ENCODE results near the gene TMCC1. TPM values are rescaled to one million over a fixed set of nuclear protein-coding genes. Genes with fewer than 3 reads are reported as not detected.
A peak's percentile ranks its signal among the peaks of the same experiment; 100 is the strongest.
"Not testable (repeated sequence)": the region's sequence is repeated elsewhere in the genome, so short reads cannot be mapped to it uniquely, and the experiment has no call there.

Gene TMCC1
- total and polyA plus RNA-seq, 9 donors = 13.2 to 57.2 (median 42.4) TPM

DNA sequence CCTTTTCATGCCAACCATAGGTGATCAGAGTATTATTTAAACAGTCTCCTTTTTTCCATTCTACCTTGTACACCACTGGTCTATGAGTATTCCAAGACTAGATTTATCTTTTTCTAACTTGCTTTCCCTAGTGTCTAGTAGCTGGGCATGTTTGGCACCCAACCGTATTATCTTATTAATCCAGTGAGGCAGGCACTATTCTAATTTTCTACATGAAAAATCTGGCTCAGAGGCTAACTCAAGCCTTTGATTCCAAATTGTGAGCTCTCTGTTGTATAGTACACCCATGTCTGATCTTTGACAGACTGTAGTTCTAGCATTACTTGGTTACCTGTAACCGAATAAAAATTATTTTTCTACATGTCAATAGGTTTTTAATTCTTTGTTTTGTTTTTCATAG, 210.3 kb downstream of the TMCC1 start:
- WGBS, 3 donors = 96 to 98% (median 97%) methylated on average over 2 of the region's 2 CpGs
- intact Hi-C loops (cut with DNase I) = no loop called here
- H3K4me3 ChIP-seq = no peak overlapping the region
- no peaks in the 10 kb centered on the region for H3K9me3 ChIP-seq
- H3K4me1 ChIP-seq (ENCODE audit: insufficient read depth) = peaks cover 5% of the 10 kb centered on the region
- H3K36me3 ChIP-seq = no peaks in the 10 kb centered on the region
- no peak for TF ChIP-seq POLR2A (IDR thresholded peaks at IDR 0.05)
- TF ChIP-seq EP300 (IDR thresholded peaks at IDR 0.05) = no peak
- TF ChIP-seq, protein P1, sequence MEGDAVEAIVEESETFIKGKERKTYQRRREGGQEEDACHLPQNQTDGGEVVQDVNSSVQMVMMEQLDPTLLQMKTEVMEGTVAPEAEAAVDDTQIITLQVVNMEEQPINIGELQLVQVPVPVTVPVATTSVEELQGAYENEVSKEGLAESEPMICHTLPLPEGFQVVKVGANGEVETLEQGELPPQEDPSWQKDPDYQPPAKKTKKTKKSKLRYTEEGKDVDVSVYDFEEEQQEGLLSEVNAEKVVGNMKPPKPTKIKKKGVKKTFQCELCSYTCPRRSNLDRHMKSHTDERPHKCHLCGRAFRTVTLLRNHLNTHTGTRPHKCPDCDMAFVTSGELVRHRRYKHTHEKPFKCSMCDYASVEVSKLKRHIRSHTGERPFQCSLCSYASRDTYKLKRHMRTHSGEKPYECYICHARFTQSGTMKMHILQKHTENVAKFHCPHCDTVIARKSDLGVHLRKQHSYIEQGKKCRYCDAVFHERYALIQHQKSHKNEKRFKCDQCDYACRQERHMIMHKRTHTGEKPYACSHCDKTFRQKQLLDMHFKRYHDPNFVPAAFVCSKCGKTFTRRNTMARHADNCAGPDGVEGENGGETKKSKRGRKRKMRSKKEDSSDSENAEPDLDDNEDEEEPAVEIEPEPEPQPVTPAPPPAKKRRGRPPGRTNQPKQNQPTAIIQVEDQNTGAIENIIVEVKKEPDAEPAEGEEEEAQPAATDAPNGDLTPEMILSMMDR (IDR thresholded peaks at IDR 0.05) = no peak
- no peaks in the 10 kb centered on the region for H3K27me3 ChIP-seq
- no peak for DNase-seq
- no peak overlapping the region for H3K27ac ChIP-seq

DNA sequence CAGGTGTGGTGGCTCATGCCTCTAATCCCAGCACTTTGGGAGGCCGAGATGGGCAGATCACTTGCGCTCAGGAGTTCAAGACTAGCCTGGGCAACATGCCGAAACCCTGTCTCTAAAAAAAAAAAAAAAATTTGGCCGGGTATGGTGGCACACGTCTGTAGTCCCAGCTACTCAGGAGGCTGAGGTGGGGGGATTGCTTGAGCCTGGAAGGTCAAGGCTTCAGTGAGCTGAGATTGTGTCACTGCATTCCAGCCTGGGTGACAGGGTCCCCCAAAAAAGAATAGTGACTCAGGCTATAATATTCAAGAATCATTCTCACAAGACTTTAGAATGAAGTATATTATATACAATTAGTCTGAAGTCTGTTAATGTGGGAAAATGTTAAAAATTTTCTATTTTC, 216.5 kb downstream of the TMCC1 start:
- H3K9me3 ChIP-seq = no peaks in the 10 kb centered on the region
- no peaks in the 10 kb centered on the region for H3K36me3 ChIP-seq
- TF ChIP-seq, protein P1 (IDR thresholded peaks at IDR 0.05) = no peak
- no peak for TF ChIP-seq EP300 (IDR thresholded peaks at IDR 0.05)
- TF ChIP-seq POLR2A (IDR thresholded peaks at IDR 0.05) = no peak
- no peak overlapping the region for H3K27ac ChIP-seq
- intact Hi-C loops (cut with DNase I) = no loop called here
- no peaks in the 10 kb centered on the region for H3K27me3 ChIP-seq
- DNase-seq = no peak
- no peak overlapping the region for H3K4me3 ChIP-seq
- 90 to 92% (median 91%) methylated on average over 5 of the region's 5 CpGs for WGBS, 3 donors
- H3K4me1 ChIP-seq (ENCODE audit: insufficient read depth) = no peaks in the 10 kb centered on the region

DNA sequence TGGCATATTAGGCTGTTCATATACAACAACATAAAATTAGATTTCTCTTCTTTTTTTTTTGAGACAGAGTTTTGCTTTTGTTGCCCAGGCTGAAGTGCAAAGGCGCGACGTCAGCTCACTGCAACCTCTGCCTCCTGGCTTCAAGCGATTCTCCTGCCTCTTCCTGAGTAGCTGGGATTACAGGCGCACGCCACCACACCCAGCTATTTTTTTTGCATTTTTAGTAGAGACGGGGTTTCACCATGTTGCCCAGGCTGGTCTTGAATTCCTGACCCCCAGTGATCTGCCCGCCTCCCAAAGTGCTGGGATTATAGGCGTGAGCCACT, 218.8 kb downstream of the TMCC1 start:
- H3K4me3 ChIP-seq, H3K27ac ChIP-seq: not testable (repeated sequence)

DNA sequence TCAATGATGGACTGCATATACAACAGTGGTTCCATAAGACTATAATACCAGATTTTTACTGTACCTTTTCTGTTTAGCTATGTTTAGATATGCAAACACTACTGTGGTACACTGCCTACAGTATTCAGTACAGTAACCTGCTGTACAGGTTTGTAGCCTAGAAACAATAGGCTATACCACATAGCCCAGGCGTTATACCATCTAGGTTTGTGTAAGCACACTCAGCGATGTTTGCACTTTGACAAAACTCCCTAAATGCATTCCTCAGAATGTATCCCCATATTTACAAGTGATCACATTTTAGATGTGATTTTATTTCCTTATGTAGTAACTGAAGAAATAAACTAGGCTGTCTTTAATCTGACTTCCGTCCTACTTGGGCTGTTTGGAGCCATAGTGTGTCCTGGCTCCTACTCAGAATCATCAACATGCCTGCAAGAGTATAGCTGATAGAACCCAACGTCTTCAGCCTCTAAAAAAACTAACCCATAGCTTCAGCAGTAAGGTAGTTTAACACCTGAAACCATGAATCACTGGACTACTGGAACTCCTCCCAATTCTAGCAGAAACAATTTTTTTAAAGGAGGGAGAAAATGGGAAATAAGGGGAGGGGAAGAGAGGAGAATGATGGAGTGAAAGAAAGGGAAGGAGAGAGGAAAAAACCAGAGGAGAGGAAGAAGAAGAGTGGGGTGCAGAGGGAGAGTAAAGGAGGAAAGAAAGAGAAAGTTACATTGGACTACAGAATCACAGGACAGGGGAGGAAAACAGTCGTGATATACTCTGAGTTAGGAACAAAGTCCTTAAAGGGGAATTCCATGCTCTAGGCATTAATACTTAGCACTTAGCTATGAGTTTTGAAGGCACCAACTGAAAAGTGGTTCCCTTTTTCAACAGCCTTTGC, 219.4 kb downstream of the TMCC1 start:
- Histone ChIP-seq H3K9me3 (no peaks in the 10 kb centered on the region), H3K27ac (no peak overlapping the region), H3K4me1 (ENCODE audit: insufficient read depth) (no peaks in the 10 kb centered on the region), H3K36me3 (no peaks in the 10 kb centered on the region), H3K4me3 (no peak overlapping the region), H3K27me3 (no peaks in the 10 kb centered on the region)
- DNase-seq = no peak
- intact Hi-C loops (cut with DNase I) = no loop called here
- 59 to 68% (median 61%) methylated on average over 5 of the region's 5 CpGs for WGBS, 3 donors
- TF ChIP-seq POLR2A (IDR thresholded peaks at IDR 0.05) (no peak), EP300 (IDR thresholded peaks at IDR 0.05) (no peak)
- TF ChIP-seq, protein P1 (IDR thresholded peaks at IDR 0.05) = no peak

More for the DNA sequence above, 218.8 kb downstream of the TMCC1 start:
- H3K4me1 ChIP-seq (ENCODE audit: insufficient read depth); H3K36me3 ChIP-seq; H3K27me3 ChIP-seq; DNase-seq; intact Hi-C loops (cut with DNase I); H3K9me3 ChIP-seq: not testable (repeated sequence)
- 96 to 98% (median 96%) methylated on average over 9 of the region's 9 CpGs for WGBS, 3 donors

DNA sequence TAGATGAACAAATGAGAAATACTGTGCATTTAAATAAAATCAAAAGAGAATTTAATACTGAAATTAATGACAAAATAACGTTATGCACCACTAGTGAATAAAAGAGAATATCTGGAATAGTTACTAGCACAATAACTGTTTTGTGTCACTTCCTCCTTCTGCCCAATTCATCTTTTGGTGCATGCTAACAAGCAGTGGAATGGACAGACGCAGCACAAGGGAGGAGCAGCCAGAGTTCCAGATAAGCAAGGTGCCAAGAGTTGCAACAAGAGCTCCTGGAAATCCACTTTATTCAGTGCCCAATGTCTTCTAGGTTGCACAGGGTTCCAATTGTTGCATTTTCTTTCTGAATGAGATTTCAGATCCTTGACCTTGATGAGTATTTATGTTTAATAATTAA, 220.5 kb downstream of the TMCC1 start:
- H3K27ac ChIP-seq = no peak overlapping the region
- H3K36me3 ChIP-seq = no peaks in the 10 kb centered on the region
- intact Hi-C loops (cut with DNase I) = no loop called here
- H3K9me3 ChIP-seq = no peaks in the 10 kb centered on the region
- TF ChIP-seq POLR2A (IDR thresholded peaks at IDR 0.05) (no peak), EP300 (IDR thresholded peaks at IDR 0.05) (no peak)
- TF ChIP-seq, protein P1 (IDR thresholded peaks at IDR 0.05) = no peak
- H3K4me3 ChIP-seq = no peak overlapping the region
- H3K27me3 ChIP-seq = no peaks in the 10 kb centered on the region
- H3K4me1 ChIP-seq (ENCODE audit: insufficient read depth) = no peaks in the 10 kb centered on the region
- peak in 1 of 5 donors; percentile 22 for DNase-seq
- WGBS, 3 donors = 13 to 24% (median 17%) methylated on average over 2 of the region's 2 CpGs
